Upper lobe of left lung (tissue), 4 donors: ENCODE data around the gene RAP1B.

Source experiments
- EP300 ChIP-seq, 4 donors: sonication (generic); formaldehyde crosslinking; IDR thresholded peaks; one replicate each; pipeline ENCODE4 v1.5.1; 2017; ENCODE audit warnings: antibody characterized with exemption in 4 of 4, control low read depth in 2 of 4
- POLR2AphosphoS5 ChIP-seq, 2 donors: sonication (generic); formaldehyde crosslinking; IDR thresholded peaks; one replicate each; pipeline ENCODE4 v1.5.1; 2017; ENCODE audit warnings: antibody characterized with exemption in 2 of 2
- TF ChIP-seq, protein P1 (sequence below), 6 experiments: fragments of 450-650 bp in 4 of 6; fragments of 200-600 bp in 2 of 6; sonication (generic) in 2 of 6; IDR thresholded peaks; one replicate each; pipeline ENCODE4 v1.5.1; 2016 to 2019; ENCODE audit warnings: antibody characterized with exemption in 6 of 6

DNA sequence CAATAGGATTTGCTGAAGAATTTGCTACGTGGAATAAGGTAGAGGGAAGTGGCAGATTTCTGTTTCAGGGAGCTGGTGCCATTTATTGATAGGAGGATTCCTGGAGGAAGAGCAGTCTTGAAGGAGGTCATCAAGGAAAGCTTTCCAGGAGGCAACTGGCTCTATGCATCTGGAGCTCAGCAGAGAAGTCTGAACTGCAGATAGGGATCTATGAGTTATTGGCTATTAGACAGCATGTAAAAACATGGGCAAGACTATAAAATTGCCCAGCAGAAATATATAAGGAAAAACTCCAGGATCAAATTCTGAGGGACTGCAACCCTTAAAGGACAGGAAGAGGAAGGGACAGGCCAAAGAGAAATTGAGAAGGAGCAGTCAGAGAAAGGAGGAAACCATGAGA lies 8.9 kb upstream of the RAP1B start:
- TF ChIP-seq EP300 (IDR thresholded peaks at IDR 0.05) (no peak), POLR2AphosphoS5 (IDR thresholded peaks at IDR 0.05) (no peak)
- TF ChIP-seq, protein P1, sequence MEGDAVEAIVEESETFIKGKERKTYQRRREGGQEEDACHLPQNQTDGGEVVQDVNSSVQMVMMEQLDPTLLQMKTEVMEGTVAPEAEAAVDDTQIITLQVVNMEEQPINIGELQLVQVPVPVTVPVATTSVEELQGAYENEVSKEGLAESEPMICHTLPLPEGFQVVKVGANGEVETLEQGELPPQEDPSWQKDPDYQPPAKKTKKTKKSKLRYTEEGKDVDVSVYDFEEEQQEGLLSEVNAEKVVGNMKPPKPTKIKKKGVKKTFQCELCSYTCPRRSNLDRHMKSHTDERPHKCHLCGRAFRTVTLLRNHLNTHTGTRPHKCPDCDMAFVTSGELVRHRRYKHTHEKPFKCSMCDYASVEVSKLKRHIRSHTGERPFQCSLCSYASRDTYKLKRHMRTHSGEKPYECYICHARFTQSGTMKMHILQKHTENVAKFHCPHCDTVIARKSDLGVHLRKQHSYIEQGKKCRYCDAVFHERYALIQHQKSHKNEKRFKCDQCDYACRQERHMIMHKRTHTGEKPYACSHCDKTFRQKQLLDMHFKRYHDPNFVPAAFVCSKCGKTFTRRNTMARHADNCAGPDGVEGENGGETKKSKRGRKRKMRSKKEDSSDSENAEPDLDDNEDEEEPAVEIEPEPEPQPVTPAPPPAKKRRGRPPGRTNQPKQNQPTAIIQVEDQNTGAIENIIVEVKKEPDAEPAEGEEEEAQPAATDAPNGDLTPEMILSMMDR (IDR thresholded peaks at IDR 0.05): no peak
